Gastroesophageal sphincter (tissue), 3 donors: ENCODE data around the gene FAM168A.

ENCODE experiments used
- CTCF ChIP-seq, 4 experiments: fragments of 200-600 bp in 2 of 4; fragments of 450-650 bp in 2 of 4; sonication (generic) in 1 of 4; IDR thresholded peaks; one replicate each; pipeline ENCODE4 v1.5.1; 2017 to 2019; ENCODE audit warnings: antibody characterized with exemption in 4 of 4, mild to moderate bottlenecking in 2 of 4, moderate library complexity in 2 of 4
- EP300 ChIP-seq: sonication (generic); formaldehyde crosslinking; IDR thresholded peaks from one replicate; pipeline ENCODE4 v1.6.1; 2017; ENCODE audit warnings: antibody characterized with exemption, mild to moderate bottlenecking
- POLR2A ChIP-seq, 2 donors: fragments of 450-650 bp; IDR thresholded peaks; one replicate each; pipeline ENCODE4 v1.6.1; 2017; ENCODE audit warnings: antibody characterized with exemption in 2 of 2, mild to moderate bottlenecking in 2 of 2, moderate library complexity in 1 of 2
- POLR2AphosphoS5 ChIP-seq: sonication (generic); formaldehyde crosslinking; IDR thresholded peaks from one replicate; pipeline ENCODE4 v1.6.1; 2017; ENCODE audit warnings: antibody characterized with exemption

- TF ChIP-seq CTCF (IDR thresholded peaks at IDR 0.05) = no peak
- no peak for TF ChIP-seq POLR2A (IDR thresholded peaks at IDR 0.05)
- no peak for TF ChIP-seq EP300
- TF ChIP-seq POLR2AphosphoS5 = no peak
These were observed 117.2 kb downstream of the FAM168A start for GRCh38 chr11:73480677-73481076.
